GM23338 (cell line): ENCODE data around the gene ENTR1. TPM values are rescaled to one million over a fixed set of nuclear protein-coding genes. Genes with fewer than 3 reads are reported as not detected.
A peak's percentile ranks its signal among the peaks of the same experiment; 100 is the strongest.

Experiments used
- ATAC-seq: fragments of 200-7000 bp; cut with Tn5 transposase; 3 replicates; pipeline ENCODE4 v1.9.1; 2020
- DNase-seq: peaks from one replicate; pipeline ENCODE4 v3.0.0-alpha.2; 2015; ENCODE audit warnings: low spot score
- H2AFZ ChIP-seq: fragments of 200-600 bp; sonication (generic); 2 replicates; pipeline ENCODE4 v1.8.0; 2016; ENCODE audit warnings: antibody characterized with exemption, mild to moderate bottlenecking, moderate library complexity
- H3F3A ChIP-seq: fragments of 200-600 bp; sonication (generic); replicated peaks from 2 replicates; pipeline ENCODE4 v1.8.0; 2017; ENCODE audit warnings: antibody characterized with exemption, mixed run types, low read depth
- H3K27ac ChIP-seq: fragments of 200-600 bp; sonication (generic); 2 replicates; pipeline ENCODE4 v1.6.1; 2016; ENCODE audit warnings: low read depth
- H3K27me3 ChIP-seq: fragments of 200-600 bp; sonication (generic); 2 replicates; pipeline ENCODE4 v1.8.0; 2016; ENCODE audit warnings: mild to moderate bottlenecking, mixed run types, moderate library complexity; ENCODE audit not compliant: insufficient read depth
- H3K36me3 ChIP-seq: fragments of 200-600 bp; sonication (generic); 2 replicates; pipeline ENCODE4 v1.8.0; 2016; ENCODE audit warnings: mild to moderate bottlenecking; ENCODE audit not compliant: insufficient read depth
- H3K4me1 ChIP-seq: fragments of 200-600 bp; sonication (generic); 2 replicates; pipeline ENCODE4 v1.8.0; 2016; ENCODE audit warnings: mild to moderate bottlenecking, moderate library complexity; ENCODE audit not compliant: insufficient read depth
- H3K4me2 ChIP-seq: fragments of 200-600 bp; sonication (generic); 2 replicates; pipeline ENCODE4 v1.7.1; 2017; ENCODE audit warnings: mixed run types
- H3K4me3 ChIP-seq: fragments of 200-600 bp; sonication (generic); 2 replicates; pipeline ENCODE4 v1.6.1; 2016; ENCODE audit warnings: mixed run types
- H3K79me2 ChIP-seq: fragments of 200-600 bp; sonication (generic); replicated peaks from 2 replicates; pipeline ENCODE4 v1.8.0; 2017; ENCODE audit warnings: mild to moderate bottlenecking; ENCODE audit not compliant: insufficient read depth
- H3K9me2 ChIP-seq: fragments of 200-600 bp; sonication (generic); 2 replicates; pipeline ENCODE4 v1.8.0; 2017; ENCODE audit not compliant: insufficient read depth
- H4K20me1 ChIP-seq: fragments of 200-600 bp; sonication (generic); replicated peaks from 2 replicates; pipeline ENCODE4 v1.8.0; 2017; ENCODE audit warnings: mild to moderate bottlenecking; ENCODE audit not compliant: insufficient read depth
- H3K27ac Mint-ChIP-seq: 2 replicates; pipeline ENCODE4 v1.8.0; 2020; ENCODE audit warnings: inconsistent platforms, mild to moderate bottlenecking, moderate library complexity, mixed read lengths
- H3K27me3 Mint-ChIP-seq: 3 replicates; pipeline ENCODE4 v1.8.0; 2022; ENCODE audit warnings: low read depth, mild to moderate bottlenecking, moderate library complexity, mixed read lengths, inconsistent platforms; ENCODE audit not compliant: insufficient read depth, poor library complexity
- H3K36me3 Mint-ChIP-seq: 3 replicates; pipeline ENCODE4 v1.8.0; 2021; ENCODE audit warnings: low read depth, mild to moderate bottlenecking, inconsistent platforms, moderate library complexity, mixed read lengths
- H3K4me1 Mint-ChIP-seq: 3 replicates; pipeline ENCODE4 v1.8.0; 2020; ENCODE audit warnings: mild to moderate bottlenecking, inconsistent platforms, mixed read lengths
- H3K4me3 Mint-ChIP-seq: 3 replicates; pipeline ENCODE4 v1.8.0; 2021; ENCODE audit warnings: moderate library complexity, mild to moderate bottlenecking, inconsistent platforms, mixed read lengths
- H3K9me3 Mint-ChIP-seq: 3 replicates; pipeline ENCODE4 v1.8.0; 2020; ENCODE audit warnings: moderate library complexity, mild to moderate bottlenecking, inconsistent platforms, mixed read lengths
- CREB1 ChIP-seq: fragments of 250-450 bp; sonication (Bioruptor Pico); IDR thresholded peaks from 2 replicates; pipeline ENCODE4 v1.5.0; 2020; ENCODE audit warnings: low read depth, mild to moderate bottlenecking, moderate library complexity
- CTCF ChIP-seq, 2 experiments: fragments of 200-600 bp in 1 of 2; sonication (generic) in 1 of 2; conservative IDR thresholded peaks; 2 replicates each; pipeline versions ENCODE4 v1.5.1 to v1.6.1; 2016 to 2017; ENCODE audit warnings: antibody characterized with exemption in 2 of 2, low read depth in 2 of 2, mild to moderate bottlenecking in 2 of 2, moderate library complexity in 1 of 2
- ETS1 ChIP-seq: IDR thresholded peaks from 2 replicates; pipeline ENCODE4 v1.6.1; 2016; ENCODE audit warnings: antibody characterized with exemption
- EZH2phosphoT487 ChIP-seq: fragments of 200-600 bp; sonication (generic); IDR thresholded peaks from one replicate; pipeline ENCODE4 v1.8.1; 2018; ENCODE audit warnings: antibody characterized with exemption; ENCODE audit not compliant: unreplicated experiment
- JUNB ChIP-seq: IDR thresholded peaks from one replicate; pipeline ENCODE4 v1.6.1; 2016; ENCODE audit warnings: antibody characterized with exemption; ENCODE audit not compliant: unreplicated experiment
- POLR2AphosphoS5 ChIP-seq: IDR thresholded peaks from 2 replicates; pipeline ENCODE4 v1.6.1; 2016; ENCODE audit warnings: antibody characterized with exemption, low read depth
- STAT1 ChIP-seq: IDR thresholded peaks from one replicate; pipeline ENCODE4 v1.6.1; 2016; ENCODE audit warnings: antibody characterized with exemption; ENCODE audit not compliant: unreplicated experiment
- ZNF114 ChIP-seq: fragments of 250-450 bp; sonication (Bioruptor Pico); IDR thresholded peaks from 2 replicates; pipeline ENCODE4 v1.5.0; 2020; ENCODE audit warnings: mild to moderate bottlenecking, moderate library complexity
- polyA plus RNA-seq: library from polyadenylated mRNA; unstranded; fragments of >200 nt; fragmentation: Nextera tagmentation; extraction: Ambion mirVana; gene quantifications from 2 replicates; pipeline ENCODE4 v1.2.1, GENCODE V29; 2016
- total RNA-seq: library from RNA; depleted of rRNA; stranded (reverse); fragments of >200 nt; shearing (Covaris generic); gene quantifications from 2 replicates; pipeline ENCODE4 v1.2.3, GENCODE V29; 2014

Gene ENTR1
- total and polyA plus RNA-seq, 2 experiments from 2014 or later = 25.6 to 91.9 TPM

GRCh38 chr9:136373300-136374182 lies 36.9 kb downstream of the ENTR1 start, which contains the start of gene CARD9:
Gene CARD9 (minus strand): TSS chr9:136373669. CDS start chr9:136372078, 1,591 bp downstream.
- Mint-ChIP-seq H3K36me3 (peaks cover 6% of the 10 kb centered on the region; the same call in 2 of the 3 replicates), H3K9me3 (no peaks in the 10 kb centered on the region), H3K27ac (no peak within 1 kb of the TSS), H3K4me3 (no peak within 1 kb of the TSS), H3K4me1 (no peaks in the 10 kb centered on the region), H3K27me3 (peaks cover 3% of the 10 kb centered on the region)
- Histone ChIP-seq H3K4me2 (no peak within 1 kb of the TSS), H3K27ac (0 out of 2 replicates have a peak within 1 kb of the TSS, but pooled peaks have one; percentile 32), H2AFZ (no peak within 1 kb of the TSS), H3K79me2 (no peaks in the 10 kb centered on the region), H3K9me2 (no peaks in the 10 kb centered on the region), H3K36me3 (no peaks in the 10 kb centered on the region), H3K27me3 (no peaks in the 10 kb centered on the region), H3K4me3 (no peak within 1 kb of the TSS), H4K20me1 (no peaks in the 10 kb centered on the region; the same call in 1 of the 2 replicates), H3K4me1 (no peaks in the 10 kb centered on the region), H3F3A (no peaks in the 10 kb centered on the region)
- TF ChIP-seq ETS1 = no peak
- TF ChIP-seq CREB1 (CRISPR knock-in tag) = no peak
- TF ChIP-seq POLR2AphosphoS5 = no peak
- TF ChIP-seq STAT1 = no peak
- TF ChIP-seq CTCF (conservative IDR thresholded peaks at IDR 0.05; ENCODE audit: low read depth in 2 of 2) = no peak
- TF ChIP-seq ZNF114 (CRISPR knock-in tag) = no peak
- no peak for TF ChIP-seq JUNB
- no peak for TF ChIP-seq EZH2phosphoT487
- DNase-seq (no peak), ATAC-seq (peak; percentile 7; the same call in 2 of the 3 replicates)

GRCh38 chr9:136372561-136373299 lies 37.7 kb downstream of the ENTR1 start:
- peaks cover 7% of the 10 kb centered on the region for H3K27me3 Mint-ChIP-seq
- no peaks in the 10 kb centered on the region for H3K4me1 ChIP-seq
- no peaks in the 10 kb centered on the region for H3F3A ChIP-seq
- H3K27ac ChIP-seq = 0 out of 2 replicates have a peak overlapping the region, but pooled peaks have one; percentile 32
- H3K9me3 Mint-ChIP-seq = no peaks in the 10 kb centered on the region
- peaks cover 6% of the 10 kb centered on the region; the same call in 2 of the 3 replicates for H3K36me3 Mint-ChIP-seq
- no peak for DNase-seq
- no peaks in the 10 kb centered on the region for H3K36me3 ChIP-seq
- H3K4me1 Mint-ChIP-seq = no peaks in the 10 kb centered on the region
- H3K9me2 ChIP-seq = no peaks in the 10 kb centered on the region
- TF ChIP-seq POLR2AphosphoS5 (no peak), EZH2phosphoT487 (no peak), ZNF114 (CRISPR knock-in tag) (no peak)
- H3K4me2 ChIP-seq = no peak overlapping the region
- H3K27me3 ChIP-seq = no peaks in the 10 kb centered on the region
- no peak overlapping the region for H3K4me3 Mint-ChIP-seq
- ATAC-seq = peak; percentile 13
- H3K27ac Mint-ChIP-seq = no peak overlapping the region
- no peaks in the 10 kb centered on the region for H3K79me2 ChIP-seq
- H3K4me3 ChIP-seq = no peak overlapping the region
- H4K20me1 ChIP-seq = no peaks in the 10 kb centered on the region; the same call in 1 of the 2 replicates
- no peak overlapping the region for H2AFZ ChIP-seq
